Ishikawa (cell line): ENCODE measurements around the gene DOCK8.

ENCODE experiments used
- CEBPB ChIP-seq: IDR thresholded peaks from 2 replicates; pipeline ENCODE4 v1.6.1; 2012
- EGR1 ChIP-seq: IDR thresholded peaks from 2 replicates; pipeline ENCODE4 v1.6.1; 2012
- EP300 ChIP-seq: IDR thresholded peaks from 2 replicates; pipeline ENCODE4 v1.6.1; 2012; ENCODE audit warnings: borderline replicate concordance
- FOXM1 ChIP-seq: IDR thresholded peaks from 2 replicates; pipeline ENCODE4 v1.6.1; 2012; ENCODE audit warnings: low read depth, borderline replicate concordance
- NFIC ChIP-seq: IDR thresholded peaks from 2 replicates; pipeline ENCODE4 v1.6.1; 2012
- REST ChIP-seq: IDR thresholded peaks from 2 replicates; pipeline ENCODE4 v1.6.1; 2012; ENCODE audit warnings: low read depth, mild to moderate bottlenecking
- TAF1 ChIP-seq: IDR thresholded peaks from 2 replicates; pipeline ENCODE4 v1.6.1; 2012; ENCODE audit warnings: low read depth, mild to moderate bottlenecking
- TEAD4 ChIP-seq: IDR thresholded peaks from 2 replicates; pipeline ENCODE4 v1.6.1; 2012
- YY1 ChIP-seq: IDR thresholded peaks from 2 replicates; pipeline ENCODE4 v1.6.1; 2012; ENCODE audit warnings: low read depth

- TF ChIP-seq REST = no peak
- TF ChIP-seq YY1 = no peak
- TF ChIP-seq EP300 = no peak
- TF ChIP-seq CEBPB = no peak
- TF ChIP-seq EGR1 = no peak
- TF ChIP-seq NFIC = no peak
- no peak for TF ChIP-seq TAF1
- TF ChIP-seq TEAD4 = no peak
- no peak for TF ChIP-seq FOXM1
Observed at GRCh38 chr9:274406-274805, 59.7 kb downstream of the DOCK8 start.
